HG02884 (cell line): Measurements from ENCODE around the gene MINPP1.
"Not testable (repeated sequence)": the region's sequence is repeated elsewhere in the genome, so short reads cannot be mapped to it uniquely, and the experiment has no call there.

Source experiments
- ATAC-seq: cut with Tn5 transposase; IDR thresholded peaks from one replicate; pipeline ENCODE4 v1.9.1; 2021; ENCODE audit warnings: mild to moderate bottlenecking, moderate library complexity; ENCODE audit not compliant: unreplicated experiment

MINPP1 gene

GRCh38 chr10:87504640-87505365 lies at the start of gene MINPP1:
TSS of gene MINPP1 (plus strand) at chr10:87504893. CDS start at chr10:87504916, 23 bp downstream.
- peak; percentile 72 for ATAC-seq

- not testable (repeated sequence) for ATAC-seq
Measured at GRCh38 chr10:87456586-87457220, 48.0 kb upstream of the MINPP1 start.

DNA sequence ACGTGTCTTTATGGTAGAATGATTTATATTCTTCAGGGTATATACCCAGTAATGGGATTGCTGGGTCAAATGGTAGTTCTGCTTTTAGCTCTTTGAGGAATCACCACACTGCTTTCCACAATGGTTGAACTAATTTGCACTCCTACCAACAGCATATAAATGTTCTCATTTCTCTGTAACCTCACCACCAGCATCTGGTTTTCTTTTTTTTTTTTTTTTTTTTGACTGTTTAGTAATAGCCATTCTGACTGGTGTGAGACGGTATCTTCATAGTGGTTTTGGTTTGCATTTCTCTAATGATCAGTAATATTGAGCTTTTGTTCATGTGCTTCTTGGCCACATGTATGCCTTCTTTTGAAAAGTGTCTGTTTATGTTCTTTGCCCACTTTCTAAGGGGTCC lies 42.9 kb upstream of the MINPP1 start:
- not testable (repeated sequence) for ATAC-seq

- ATAC-seq = not testable (repeated sequence)
Measured at GRCh38 chr10:87466849-87467248, 37.8 kb upstream of the MINPP1 start.

GRCh38 chr10:87488733-87489132 lies 16.0 kb upstream of the MINPP1 start:
- ATAC-seq = not testable (repeated sequence)

DNA sequence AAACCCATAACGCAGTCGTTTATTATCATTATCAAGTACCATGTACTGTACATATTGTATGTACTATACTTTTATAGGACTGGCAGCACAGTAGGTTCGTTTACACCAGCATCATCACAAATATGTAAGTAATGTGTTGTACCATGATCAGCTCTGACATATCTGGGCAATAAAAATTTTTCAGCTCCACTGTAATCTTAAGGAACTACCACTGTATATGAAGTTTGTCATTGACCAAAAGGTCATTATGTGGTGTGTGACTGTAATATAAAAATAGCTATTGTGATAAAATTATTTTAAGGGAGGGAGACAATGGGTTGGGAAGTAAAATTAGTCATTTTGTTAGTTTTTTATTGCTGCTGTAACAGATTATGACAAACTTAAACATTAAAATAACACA lies 14.4 kb upstream of the MINPP1 start:
- ATAC-seq = not testable (repeated sequence)

DNA sequence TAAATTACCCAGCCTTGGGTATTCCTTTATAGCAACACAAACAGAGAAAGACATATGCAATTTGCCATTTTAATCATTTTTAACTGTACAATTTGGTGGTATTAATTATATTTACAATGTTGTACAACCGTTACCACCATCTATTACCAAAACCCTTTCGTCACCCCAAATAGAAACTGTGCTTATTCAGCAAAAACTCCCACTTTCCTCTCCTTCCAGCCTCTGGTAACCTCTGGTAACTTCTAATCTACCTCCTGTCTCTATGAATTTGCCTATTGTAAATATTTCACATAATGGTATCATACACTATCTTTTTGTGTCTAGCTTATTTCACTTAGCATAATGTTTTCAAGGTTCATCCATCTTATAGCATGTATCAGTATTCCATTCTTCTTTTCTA lies 12.2 kb upstream of the MINPP1 start:
- ATAC-seq = not testable (repeated sequence)

DNA sequence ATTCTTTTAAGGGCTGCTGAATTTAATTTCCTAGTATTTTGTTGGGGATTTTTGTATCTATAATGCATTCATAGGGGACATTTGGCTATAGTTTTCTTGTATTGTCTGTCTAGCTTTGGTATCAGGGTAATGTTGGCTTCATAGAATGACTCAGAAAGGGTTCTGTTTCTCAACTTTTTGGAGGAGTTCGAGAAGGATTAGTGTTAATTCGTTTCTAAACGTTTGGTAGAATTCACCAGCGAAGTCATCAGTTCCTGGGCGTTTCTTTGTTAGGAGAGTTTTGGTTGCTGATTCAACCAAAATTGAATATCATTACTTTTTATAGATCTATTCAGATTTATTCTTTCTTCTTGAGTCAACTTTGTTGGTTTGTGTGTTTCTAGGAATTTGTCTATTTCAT lies 9.2 kb upstream of the MINPP1 start:
- not testable (repeated sequence) for ATAC-seq

DNA sequence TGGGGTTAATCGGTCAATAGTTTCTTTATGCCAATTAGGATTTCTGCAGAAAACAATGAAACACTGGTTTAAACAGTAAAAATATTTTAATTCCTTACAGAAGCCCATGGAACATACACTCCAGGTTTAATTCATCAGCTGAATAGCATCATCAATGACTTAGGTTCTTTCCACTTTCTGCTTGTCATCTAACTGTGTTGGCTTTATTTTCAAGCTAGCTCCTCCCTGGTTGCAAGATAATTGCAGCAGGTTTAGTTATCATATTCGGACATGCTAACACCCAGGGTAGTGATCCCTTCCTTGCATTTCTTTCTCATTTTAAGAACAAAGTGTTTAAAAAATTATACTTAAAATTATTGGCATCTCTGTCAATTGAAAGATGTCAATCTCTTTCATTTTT lies 7.3 kb upstream of the MINPP1 start:
- not testable (repeated sequence) for ATAC-seq

GRCh38 chr10:87498106-87498789 lies 6.4 kb upstream of the MINPP1 start:
- not testable (repeated sequence) for ATAC-seq

GRCh38 chr10:87500646-87501048 lies 4.0 kb upstream of the MINPP1 start:
- no peak for ATAC-seq

DNA sequence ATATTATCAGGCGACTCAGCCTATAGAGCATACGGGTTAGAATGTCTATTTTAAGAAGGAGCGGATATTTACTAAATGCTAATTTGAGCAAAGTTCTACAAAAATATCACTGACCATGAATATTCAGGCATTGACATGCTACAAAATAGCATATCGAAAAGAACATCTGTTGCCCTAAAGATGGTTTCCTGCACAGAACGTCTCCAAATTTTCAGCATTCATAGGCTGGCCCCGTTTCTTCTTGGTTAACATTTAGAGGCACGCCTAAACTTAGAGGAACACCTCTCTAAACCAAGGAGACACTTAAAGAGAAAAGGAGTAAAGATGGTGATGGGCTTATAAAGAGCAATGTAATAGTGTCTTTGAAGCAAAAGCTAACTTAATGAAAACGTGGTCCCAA lies 1.3 kb upstream of the MINPP1 start:
- no peak for ATAC-seq

- ATAC-seq = no peak
Measured at GRCh38 chr10:87503886-87504285, 807 bp upstream of the MINPP1 start.

DNA sequence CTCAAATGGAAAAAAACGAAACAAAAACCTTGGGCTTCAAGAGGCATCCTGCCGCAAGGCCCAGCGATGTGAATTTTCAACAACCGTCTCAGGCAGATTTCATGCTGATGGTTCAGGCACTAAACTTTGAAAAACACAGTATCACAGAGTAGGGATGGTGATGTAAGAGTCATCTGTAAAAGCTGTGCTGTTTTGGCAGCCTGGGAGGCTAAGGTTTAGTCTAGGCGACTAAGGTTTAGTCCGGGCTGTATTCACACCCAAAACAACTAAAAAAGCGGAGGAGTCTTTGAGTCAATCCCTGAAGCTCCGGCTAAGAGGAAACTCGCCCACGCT lies 420 bp upstream of the MINPP1 start:
- ATAC-seq = no peak

GRCh38 chr10:87505366-87506111 lies 846 bp downstream of the MINPP1 start:
- peak; percentile 45 for ATAC-seq

DNA sequence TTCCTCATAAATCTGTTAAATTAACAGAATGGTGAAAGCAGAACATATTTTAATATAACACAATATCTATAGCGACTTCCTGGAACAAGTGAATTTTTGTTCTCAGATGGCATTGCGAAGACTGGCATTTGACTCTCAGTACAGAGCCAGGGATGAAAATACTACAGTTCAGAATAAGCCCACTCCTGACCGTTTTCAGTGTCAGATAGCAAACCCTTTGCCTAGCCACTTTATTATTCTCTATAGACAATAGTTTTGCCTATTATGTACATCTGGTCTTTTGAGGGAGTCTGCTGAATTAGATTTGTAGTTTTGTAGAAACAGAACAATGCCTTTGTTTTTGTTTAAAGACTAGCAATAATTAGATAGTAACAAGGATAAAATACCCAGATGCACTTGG lies 2.3 kb downstream of the MINPP1 start:
- no peak for ATAC-seq

GRCh38 chr10:87507879-87508483 lies 3.3 kb downstream of the MINPP1 start:
- no peak for ATAC-seq

DNA sequence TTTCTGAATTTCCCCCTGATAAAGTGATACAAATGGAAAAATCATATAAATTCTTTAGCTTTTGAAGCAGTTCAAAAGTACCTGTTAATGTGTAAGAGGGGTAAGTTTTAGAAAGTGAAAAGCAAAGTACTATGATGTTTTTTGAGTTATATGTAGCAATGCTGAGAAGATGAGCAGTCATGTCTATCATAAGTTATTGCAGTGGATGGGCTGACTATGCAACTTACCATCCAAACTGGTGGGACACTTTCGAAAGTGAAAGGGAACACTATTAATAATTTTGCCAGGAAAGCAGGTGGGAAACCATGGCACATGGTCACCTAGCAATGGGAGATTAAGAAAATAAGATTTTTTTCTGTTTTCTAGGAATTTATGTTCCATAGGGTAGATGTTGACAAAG lies 4.1 kb downstream of the MINPP1 start:
- no peak for ATAC-seq

DNA sequence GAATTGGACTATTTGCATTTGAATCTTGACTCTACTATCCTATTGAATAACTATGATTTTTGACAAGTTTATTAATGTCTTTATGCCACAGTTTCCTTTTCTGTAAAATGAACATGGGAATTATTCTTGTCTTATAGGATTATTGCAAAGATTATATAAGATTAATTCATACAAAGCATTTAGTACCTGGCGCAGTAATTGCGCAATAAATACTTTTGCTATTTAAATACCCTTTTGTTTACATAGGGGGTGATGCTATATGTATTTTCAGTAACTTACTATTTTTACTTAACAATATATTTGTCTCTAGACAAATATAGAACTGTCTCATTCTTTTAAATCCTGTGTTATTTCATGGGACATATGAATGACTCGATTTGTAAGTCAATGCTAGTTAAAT lies 5.3 kb downstream of the MINPP1 start:
- no peak for ATAC-seq

DNA sequence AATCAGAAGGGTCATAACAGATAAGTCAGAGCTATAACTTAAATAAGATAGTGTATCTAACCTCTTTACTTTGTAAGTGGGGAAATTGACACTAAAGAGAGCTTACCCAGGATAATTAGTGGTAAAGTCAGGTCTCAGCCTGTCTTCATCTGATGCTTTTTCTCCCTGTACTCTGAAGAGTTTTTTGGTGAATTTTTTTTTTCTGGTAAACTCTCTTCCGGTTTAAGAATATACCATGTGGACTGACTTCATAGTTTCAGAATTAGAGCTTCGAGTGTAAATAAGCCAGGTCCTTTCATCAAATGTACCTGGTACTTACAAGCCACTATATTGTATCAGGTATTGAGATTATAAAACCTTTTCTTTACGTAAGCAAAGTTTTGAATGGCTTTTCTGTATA lies 6.8 kb downstream of the MINPP1 start:
- ATAC-seq = no peak

- ATAC-seq = no peak
Measured at GRCh38 chr10:87518937-87519336, 14.2 kb downstream of the MINPP1 start.
